GM12878 (cell line): ENCODE data around the gene WDFY4. TPM values are rescaled to one million over a fixed set of nuclear protein-coding genes. Genes with fewer than 3 reads are reported as not detected.
A peak's percentile ranks its signal among the peaks of the same experiment; 100 is the strongest.

Experiments used
- ATAC-seq: fragments of 200-7000 bp; cut with Tn5 transposase; 3 replicates; pipeline ENCODE4 v1.9.1; 2020; ENCODE audit warnings: mild to moderate bottlenecking, moderate library complexity
- BruUV-seq: library from RNA; stranded (reverse); fragments of 400-500 nt; replicated peaks from 2 replicates; lab custom pipeline; 2021; lab: Mats Ljungman, UMichigan
- CTCF ChIA-PET: fragments of 300-600 bp; sonication (Branson Sonifier 250); formaldehyde crosslinking; extraction: SDS; loops from one replicate; lab custom pipeline; 2021; ENCODE audit warnings: inconsistent platforms; lab: Yijun Ruan, JAX
- POLR2A ChIA-PET: fragments of 350-600 bp; formaldehyde crosslinking; extraction: SDS; loops from one replicate; lab custom pipeline; 2021; ENCODE audit warnings: inconsistent platforms; lab: Charles Lee
- RAD21 ChIA-PET: fragments of 300-600 bp; sonication (Branson Sonifier 250); formaldehyde crosslinking; loops from one replicate; lab custom pipeline; 2023; ENCODE audit warnings: antibody characterized with exemption; ENCODE audit not compliant: unreplicated experiment; lab: Charles Lee
- SMC1A ChIA-PET: fragments of 300-600 bp; sonication (Branson Sonifier 250); formaldehyde crosslinking; loops from one replicate; lab custom pipeline; 2023; ENCODE audit not compliant: unreplicated experiment, uncharacterized antibody; lab: Charles Lee
- DNase-seq: peaks from one replicate; pipeline ENCODE4 v3.0.0-alpha.2; 2011; ENCODE audit warnings: low read depth, low spot score
- FAIRE-seq: peaks from 3 replicates; lab custom pipeline; 2011; peaks lifted over from hg19 to GRCh38; lab: Jason Lieb, UNC
- H2AFZ ChIP-seq: 2 replicates; pipeline ENCODE4 v1.6.0; 2011; ENCODE audit warnings: low read depth, low read length, control low read depth; ENCODE audit not compliant: control insufficient read depth
- H3K27ac ChIP-seq: 2 replicates; pipeline ENCODE4 v1.5.1; 2011; ENCODE audit warnings: control low read depth; ENCODE audit not compliant: control insufficient read depth, insufficient read depth
- H3K27me3 ChIP-seq, 2 experiments: replicated peaks in 1 of 2; 2 replicates each; pipeline versions ENCODE4 v1.6.0 to v1.6.1; 2011; ENCODE audit warnings: low read length in 1 of 2; ENCODE audit not compliant: control insufficient read depth in 2 of 2, insufficient read depth in 2 of 2
- H3K36me3 ChIP-seq, 2 experiments: 2 replicates each; pipeline ENCODE4 v1.5.1; 2011; ENCODE audit warnings: low read length in 1 of 2; ENCODE audit not compliant: control insufficient read depth in 2 of 2, insufficient read depth in 2 of 2
- H3K4me1 ChIP-seq: 2 replicates; pipeline ENCODE4 v1.6.1; 2011; ENCODE audit warnings: mild to moderate bottlenecking, low read length, moderate library complexity, mixed read lengths; ENCODE audit not compliant: control insufficient read depth, insufficient read depth
- H3K4me2 ChIP-seq: 2 replicates; pipeline ENCODE4 v1.6.0; 2011; ENCODE audit warnings: control low read depth; ENCODE audit not compliant: control insufficient read depth, insufficient read depth
- H3K4me3 ChIP-seq: fragments of 200-600 bp; sonication (generic); 2 replicates; pipeline ENCODE4 v1.5.1; 2016
- H3K79me2 ChIP-seq: 2 replicates; pipeline ENCODE4 v1.6.0; 2011; ENCODE audit warnings: low read length; ENCODE audit not compliant: control insufficient read depth, insufficient read depth
- H3K9ac ChIP-seq: 2 replicates; pipeline ENCODE4 v1.8.0; 2011; ENCODE audit warnings: low read length, control low read depth, mixed read lengths; ENCODE audit not compliant: control insufficient read depth, insufficient read depth
- H3K9me3 ChIP-seq: replicated peaks from 3 replicates; pipeline ENCODE4 v1.5.1; 2011; ENCODE audit warnings: mild to moderate bottlenecking, low read length; ENCODE audit not compliant: control insufficient read depth, insufficient read depth
- H4K20me1 ChIP-seq: 2 replicates; pipeline ENCODE4 v1.6.0; 2011; ENCODE audit not compliant: control insufficient read depth, insufficient read depth
- WGBS: methylation state at CpG from one replicate; pipeline ENCODE4 v1.1.6; 2016; ENCODE audit warnings: low lambda C conversion rate; ENCODE audit not compliant: insufficient replicate concordance, insufficient coverage; ENCODE audit errors: missing lambda C conversion rate; 5-methylcytosine and 5-hydroxymethylcytosine counted together
- in situ Hi-C: fragments of 300-500 bp; cut with MboI; formaldehyde crosslinking; loops from 9 replicates; pipeline ENCODE4 v1.14.3; 2018; ENCODE audit warnings: mixed read lengths
- intact Hi-C: fragments of 100-400 bp; cut with micrococcal nuclease; formaldehyde crosslinking; loops from one replicate; pipeline ENCODE4 v1.14.2; 2022; ENCODE audit not compliant: unreplicated experiment
- polyA plus RNA-seq, 11 experiments: library from polyadenylated mRNA; depleted of rRNA in 4 of 11; unstranded in 6 of 11; stranded (reverse) in 5 of 11; fragments of >200 nt; fragmentation: Nextera tagmentation in 4 of 11; fragmentation: Illumina TruSeq in 1 of 11; extraction: Ambion mirVana in 4 of 11; extraction: Trizol in 1 of 11; gene quantifications; 1 replicate in 1 of 11; 2 replicates in 10 of 11; pipeline versions ENCODE4 v1.2.1 to v1.2.3, GENCODE V29; 2011 to 2016; ENCODE audit warnings: inconsistent platforms in 2 of 11, missing spikeins in 2 of 11, low read depth in 1 of 11
- total RNA-seq, 4 experiments: library from RNA; depleted of rRNA in 3 of 4; stranded (reverse); fragments of >200 nt in 3 of 4; fragmentation: Illumina TruSeq in 1 of 4; extraction: Trizol in 1 of 4; gene quantifications; 2 replicates each; pipeline versions ENCODE4 v1.2.1 to v1.2.3, GENCODE V29; 2013 to 2021
- TF ChIP-seq, protein P1 (sequence below): fragments of 450-650 bp; IDR thresholded peaks from 2 replicates; pipeline ENCODE4 v1.6.1; 2016; ENCODE audit warnings: mild to moderate bottlenecking, moderate library complexity, borderline replicate concordance
- TF ChIP-seq, protein P2 (sequence below): fragments of 450-650 bp; conservative IDR thresholded peaks from 2 replicates; pipeline ENCODE4 v1.6.1; 2017; ENCODE audit warnings: mild to moderate bottlenecking, moderate library complexity
- TF ChIP-seq, protein P3 (sequence below), 3 experiments: IDR thresholded peaks in 2 of 3; conservative IDR thresholded peaks in 1 of 3; 2 replicates each; pipeline ENCODE4 v1.5.1; 2011; ENCODE audit warnings: low read depth in 3 of 3, low read length in 3 of 3, mild to moderate bottlenecking in 3 of 3, control low read depth in 2 of 3, moderate library complexity in 2 of 3, inconsistent platforms in 1 of 3, mixed read lengths in 1 of 3; ENCODE audit not compliant: control insufficient read depth in 2 of 3, insufficient read depth in 1 of 3; ENCODE audit errors: extremely low read depth in 1 of 3

The WDFY4 gene
- total and polyA plus RNA-seq, 10 of the 15 experiments (the other 5 are each of a cell fraction or from before 2014, with no cell fraction given), result 13.5 to 132 (median 47.3) TPM

DNA sequence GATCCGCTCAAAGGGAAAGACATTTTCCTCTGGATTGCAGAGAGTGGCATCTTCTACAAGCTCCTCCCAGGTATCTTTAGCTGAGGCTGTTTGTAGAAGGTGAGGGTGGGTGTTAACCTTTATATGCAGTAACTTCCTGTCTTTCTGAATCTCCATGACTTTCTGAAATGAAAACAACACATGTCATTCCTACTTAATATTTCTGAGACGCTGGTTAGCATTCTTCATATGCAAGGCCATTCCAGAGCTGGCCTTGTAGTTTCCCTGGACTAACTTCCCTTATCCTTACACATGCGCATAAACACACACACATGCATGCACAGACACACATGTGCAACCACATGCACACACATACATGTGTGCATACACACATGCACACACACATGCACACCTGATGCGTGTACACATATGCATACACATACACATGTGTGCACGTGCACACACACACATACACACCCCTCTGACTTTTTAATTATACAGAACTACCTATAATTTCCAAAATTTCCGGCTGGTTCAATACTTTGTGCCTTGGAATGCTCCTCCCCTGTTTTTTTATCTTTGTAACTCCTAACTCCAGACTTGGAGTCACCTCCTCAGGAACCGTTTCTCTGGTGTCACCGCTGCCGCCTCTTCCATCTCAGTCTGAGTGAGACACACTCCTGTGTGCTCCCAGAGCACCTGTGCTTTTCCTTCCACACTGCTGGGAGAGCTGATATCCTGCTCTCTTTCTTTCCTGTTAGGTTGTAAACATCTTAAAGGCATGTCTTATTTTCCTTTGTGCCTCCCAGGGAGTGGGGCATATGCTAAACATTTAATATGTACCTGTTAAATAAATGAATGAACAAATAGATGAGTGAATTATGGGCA is 199.7 kb downstream of the WDFY4 start (continued):
- TF ChIP-seq, protein P1, sequence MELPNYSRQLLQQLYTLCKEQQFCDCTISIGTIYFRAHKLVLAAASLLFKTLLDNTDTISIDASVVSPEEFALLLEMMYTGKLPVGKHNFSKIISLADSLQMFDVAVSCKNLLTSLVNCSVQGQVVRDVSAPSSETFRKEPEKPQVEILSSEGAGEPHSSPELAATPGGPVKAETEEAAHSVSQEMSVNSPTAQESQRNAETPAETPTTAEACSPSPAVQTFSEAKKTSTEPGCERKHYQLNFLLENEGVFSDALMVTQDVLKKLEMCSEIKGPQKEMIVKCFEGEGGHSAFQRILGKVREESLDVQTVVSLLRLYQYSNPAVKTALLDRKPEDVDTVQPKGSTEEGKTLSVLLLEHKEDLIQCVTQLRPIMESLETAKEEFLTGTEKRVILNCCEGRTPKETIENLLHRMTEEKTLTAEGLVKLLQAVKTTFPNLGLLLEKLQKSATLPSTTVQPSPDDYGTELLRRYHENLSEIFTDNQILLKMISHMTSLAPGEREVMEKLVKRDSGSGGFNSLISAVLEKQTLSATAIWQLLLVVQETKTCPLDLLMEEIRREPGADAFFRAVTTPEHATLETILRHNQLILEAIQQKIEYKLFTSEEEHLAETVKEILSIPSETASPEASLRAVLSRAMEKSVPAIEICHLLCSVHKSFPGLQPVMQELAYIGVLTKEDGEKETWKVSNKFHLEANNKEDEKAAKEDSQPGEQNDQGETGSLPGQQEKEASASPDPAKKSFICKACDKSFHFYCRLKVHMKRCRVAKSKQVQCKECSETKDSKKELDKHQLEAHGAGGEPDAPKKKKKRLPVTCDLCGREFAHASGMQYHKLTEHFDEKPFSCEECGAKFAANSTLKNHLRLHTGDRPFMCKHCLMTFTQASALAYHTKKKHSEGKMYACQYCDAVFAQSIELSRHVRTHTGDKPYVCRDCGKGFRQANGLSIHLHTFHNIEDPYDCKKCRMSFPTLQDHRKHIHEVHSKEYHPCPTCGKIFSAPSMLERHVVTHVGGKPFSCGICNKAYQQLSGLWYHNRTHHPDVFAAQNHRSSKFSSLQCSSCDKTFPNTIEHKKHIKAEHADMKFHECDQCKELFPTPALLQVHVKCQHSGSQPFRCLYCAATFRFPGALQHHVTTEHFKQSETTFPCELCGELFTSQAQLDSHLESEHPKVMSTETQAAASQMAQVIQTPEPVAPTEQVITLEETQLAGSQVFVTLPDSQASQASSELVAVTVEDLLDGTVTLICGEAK, result no peak
- TF ChIP-seq, all 136 proteins: peak for 0

DNA sequence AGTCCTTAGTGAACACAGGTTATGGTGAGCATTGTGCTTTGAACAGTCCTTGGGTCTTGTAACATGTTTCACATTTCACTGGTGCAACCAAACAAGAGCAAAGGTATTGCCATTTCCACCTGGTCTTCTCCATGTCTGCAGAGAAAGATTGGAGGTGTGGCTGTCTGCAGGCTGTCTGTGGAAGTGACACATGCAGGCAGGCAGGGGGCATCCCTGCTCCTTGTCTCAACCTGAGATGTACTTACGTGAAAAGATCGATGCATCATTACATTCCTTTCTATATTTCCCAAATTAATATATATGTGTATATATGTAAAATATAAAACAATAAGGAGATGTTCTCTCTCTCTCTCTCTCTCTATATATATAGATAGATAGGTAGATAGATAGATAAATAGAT is 200.7 kb downstream of the WDFY4 start:
- H3K4me2 ChIP-seq, result no peak overlapping the region
- ChIA-PET SMC1A (no interaction called here), RAD21 (interaction anchor here (1.1 kb wide), 1 partner anchor 95 kb away, joined by 3 read pairs; no protein-coding TSS in a partner anchor), POLR2A (no interaction called here), CTCF (interaction anchor here (0.8 kb wide), 1 partner anchor 571 kb away, joined by 3 read pairs; no protein-coding TSS in a partner anchor)
- TF ChIP-seq, protein P2, sequence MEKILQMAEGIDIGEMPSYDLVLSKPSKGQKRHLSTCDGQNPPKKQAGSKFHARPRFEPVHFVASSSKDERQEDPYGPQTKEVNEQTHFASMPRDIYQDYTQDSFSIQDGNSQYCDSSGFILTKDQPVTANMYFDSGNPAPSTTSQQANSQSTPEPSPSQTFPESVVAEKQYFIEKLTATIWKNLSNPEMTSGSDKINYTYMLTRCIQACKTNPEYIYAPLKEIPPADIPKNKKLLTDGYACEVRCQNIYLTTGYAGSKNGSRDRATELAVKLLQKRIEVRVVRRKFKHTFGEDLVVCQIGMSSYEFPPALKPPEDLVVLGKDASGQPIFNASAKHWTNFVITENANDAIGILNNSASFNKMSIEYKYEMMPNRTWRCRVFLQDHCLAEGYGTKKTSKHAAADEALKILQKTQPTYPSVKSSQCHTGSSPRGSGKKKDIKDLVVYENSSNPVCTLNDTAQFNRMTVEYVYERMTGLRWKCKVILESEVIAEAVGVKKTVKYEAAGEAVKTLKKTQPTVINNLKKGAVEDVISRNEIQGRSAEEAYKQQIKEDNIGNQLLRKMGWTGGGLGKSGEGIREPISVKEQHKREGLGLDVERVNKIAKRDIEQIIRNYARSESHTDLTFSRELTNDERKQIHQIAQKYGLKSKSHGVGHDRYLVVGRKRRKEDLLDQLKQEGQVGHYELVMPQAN, result no peak
- TF ChIP-seq, protein P3, sequence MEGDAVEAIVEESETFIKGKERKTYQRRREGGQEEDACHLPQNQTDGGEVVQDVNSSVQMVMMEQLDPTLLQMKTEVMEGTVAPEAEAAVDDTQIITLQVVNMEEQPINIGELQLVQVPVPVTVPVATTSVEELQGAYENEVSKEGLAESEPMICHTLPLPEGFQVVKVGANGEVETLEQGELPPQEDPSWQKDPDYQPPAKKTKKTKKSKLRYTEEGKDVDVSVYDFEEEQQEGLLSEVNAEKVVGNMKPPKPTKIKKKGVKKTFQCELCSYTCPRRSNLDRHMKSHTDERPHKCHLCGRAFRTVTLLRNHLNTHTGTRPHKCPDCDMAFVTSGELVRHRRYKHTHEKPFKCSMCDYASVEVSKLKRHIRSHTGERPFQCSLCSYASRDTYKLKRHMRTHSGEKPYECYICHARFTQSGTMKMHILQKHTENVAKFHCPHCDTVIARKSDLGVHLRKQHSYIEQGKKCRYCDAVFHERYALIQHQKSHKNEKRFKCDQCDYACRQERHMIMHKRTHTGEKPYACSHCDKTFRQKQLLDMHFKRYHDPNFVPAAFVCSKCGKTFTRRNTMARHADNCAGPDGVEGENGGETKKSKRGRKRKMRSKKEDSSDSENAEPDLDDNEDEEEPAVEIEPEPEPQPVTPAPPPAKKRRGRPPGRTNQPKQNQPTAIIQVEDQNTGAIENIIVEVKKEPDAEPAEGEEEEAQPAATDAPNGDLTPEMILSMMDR (IDR thresholded peaks at IDR 0.05 in 2 of 3, conservative IDR thresholded peaks at IDR 0.05 in 1 of 3; ENCODE audit: control insufficient read depth in 2 of 3, extremely low read depth in 1 of 3, insufficient read depth in 1 of 3, low read depth in 3 of 3, low read length in 3 of 3), result peak in 1 of 3 experiments; percentile 8; a peak in 2 of 6 replicates
- no peaks in the 10 kb centered on the region; the same call in 1 of the 2 replicates for H3K4me1 ChIP-seq
- ATAC-seq, result 0 out of 3 replicates have a peak, but pooled peaks have one; percentile 22
- in situ Hi-C loops, result no loop called here
- no peak overlapping the region for H3K9ac ChIP-seq
- H3K4me3 ChIP-seq, result no peak overlapping the region
- no peaks in the 10 kb centered on the region for H4K20me1 ChIP-seq
- 97% methylated on average over 2 of the region's 2 CpGs for WGBS
- no peaks in the 10 kb centered on the region for H3K79me2 ChIP-seq
- no peaks in the 10 kb centered on the region for H3K27me3 ChIP-seq
- intact Hi-C loops, result no loop called here
- H3K9me3 ChIP-seq, result no peaks in the 10 kb centered on the region; the same call in 2 of the 3 replicates
- H3K27ac ChIP-seq, result no peak overlapping the region
- DNase-seq, result no peak
- no peak for FAIRE-seq
- BruUV-seq, result no TSS peak
- no peak overlapping the region for H2AFZ ChIP-seq
- peaks cover 2 to 12% of the 10 kb centered on the region in 2 experiments; a peak in 3 of 4 replicates for H3K36me3 ChIP-seq
